NCI-H1694 (cell line): Measurements from ENCODE around the gene ATP8B1.
"Not testable (repeated sequence)": the region's sequence is repeated elsewhere in the genome, so short reads cannot be mapped to it uniquely, and the experiment has no call there.

Experiments used
- DNase-seq: peaks from one replicate; lab custom pipeline; 2025; lab: John Stamatoyannopoulos, UW

ATP8B1 gene

GRCh38 chr18:57803103-57803969 lies at the start of gene ATP8B1:
ATP8B1 (minus strand) TSS chr18:57803315; CDS start chr18:57731807, 71,508 bp downstream.
- DNase-seq: no peak

GRCh38 chr18:57850063-57850462 lies 46.9 kb upstream of the ATP8B1 start:
- DNase-seq: no peak

DNA sequence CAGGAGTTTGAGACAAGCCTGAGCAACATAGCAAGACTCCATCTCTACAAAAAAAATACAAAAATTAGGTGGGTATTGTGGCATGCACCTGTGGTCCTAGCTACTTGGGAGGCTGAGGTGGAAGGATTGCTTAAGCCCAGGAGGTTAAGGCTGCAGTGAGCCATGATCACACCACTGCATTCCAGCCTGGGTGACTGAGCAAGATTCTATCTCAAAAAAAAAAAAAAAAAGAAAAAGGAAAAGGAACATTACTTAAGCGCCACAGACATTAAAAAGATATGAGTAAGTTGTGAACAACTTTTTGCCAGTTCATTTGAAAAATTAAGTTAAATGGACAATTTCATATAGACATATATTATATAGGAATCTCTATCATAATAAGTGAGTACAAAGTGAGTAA lies 45.3 kb upstream of the ATP8B1 start:
- not testable (repeated sequence) for DNase-seq

DNA sequence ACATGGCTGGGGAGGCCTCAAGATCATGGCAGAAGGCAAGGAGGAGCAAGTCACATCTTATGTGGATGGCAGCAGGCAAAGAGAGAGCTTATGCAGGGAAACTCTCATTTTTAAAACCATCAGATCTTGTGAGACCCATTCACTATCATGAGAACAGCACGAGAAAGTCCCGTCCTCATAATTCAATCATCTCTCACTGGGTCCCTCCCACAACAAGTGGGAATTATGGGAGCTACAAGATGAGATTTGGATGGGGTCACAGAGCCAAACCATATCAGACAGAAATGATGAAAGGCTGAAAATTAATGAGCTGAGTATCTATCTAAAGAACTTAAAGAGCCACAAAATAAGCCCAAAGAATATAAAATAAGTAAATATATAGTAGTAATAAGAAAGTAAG lies 44.3 kb upstream of the ATP8B1 start:
- not testable (repeated sequence) for DNase-seq

DNA sequence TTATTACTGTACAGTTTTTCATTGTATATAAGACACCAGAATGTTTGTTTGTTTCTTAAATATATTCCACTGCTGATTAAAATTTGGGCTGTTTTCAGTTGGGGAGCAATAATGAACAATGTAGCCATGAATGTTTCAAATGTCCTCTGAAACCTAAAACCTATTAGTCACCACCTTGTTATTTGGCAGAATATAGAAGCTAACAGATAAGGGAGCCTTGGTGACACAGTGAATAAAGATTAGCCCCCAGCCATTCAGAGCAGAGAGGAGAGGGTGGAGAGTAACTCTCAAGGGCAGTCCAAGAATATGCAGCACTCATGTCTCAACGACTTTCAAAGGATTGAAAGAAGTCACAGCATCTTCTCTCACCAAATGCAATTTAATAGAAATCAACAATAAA lies 43.1 kb upstream of the ATP8B1 start:
- no peak for DNase-seq

- DNase-seq: no peak
Observed at GRCh38 chr18:57845605-57846074, 42.5 kb upstream of the ATP8B1 start.

GRCh38 chr18:57844319-57844718 lies 41.2 kb upstream of the ATP8B1 start:
- DNase-seq: no peak

DNA sequence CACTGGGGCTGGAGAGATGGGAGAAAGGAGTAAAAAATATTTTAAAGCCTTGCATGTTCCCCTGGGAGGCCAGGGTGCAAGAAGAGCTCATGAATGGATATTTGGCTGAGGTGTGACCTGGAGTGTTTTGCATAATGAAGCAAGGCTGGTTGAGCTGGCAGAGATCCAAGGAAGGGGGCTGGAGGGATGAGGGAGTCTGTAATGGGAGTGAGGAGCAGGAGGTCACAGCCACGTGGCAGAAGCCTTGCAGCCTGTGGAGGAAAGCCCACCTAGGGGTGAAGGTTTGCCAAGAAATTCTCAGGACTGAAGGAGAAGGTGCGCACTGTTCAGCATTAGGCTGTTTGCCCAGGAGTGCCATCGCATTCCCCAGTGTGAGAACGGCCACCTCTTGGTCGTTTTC lies 40.3 kb upstream of the ATP8B1 start:
- DNase-seq: no peak

DNA sequence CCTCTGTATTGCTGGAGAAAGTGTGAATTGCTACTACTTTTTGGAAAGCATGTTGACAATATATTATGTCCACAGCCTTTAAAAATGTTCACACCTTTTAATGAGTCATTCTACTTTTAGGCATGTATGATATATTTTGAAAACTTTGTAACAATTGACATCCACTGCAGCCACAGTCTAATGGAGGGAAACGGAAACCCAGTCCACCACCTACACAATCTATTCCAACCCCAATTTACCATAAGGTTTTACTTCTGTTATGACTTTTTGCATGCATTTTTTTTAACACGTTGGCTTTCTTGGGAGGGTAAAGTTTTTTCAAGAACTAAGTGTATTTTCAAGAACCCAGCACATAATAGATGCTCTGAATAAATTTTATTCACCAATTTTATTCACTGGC lies 38.5 kb upstream of the ATP8B1 start:
- DNase-seq: no peak

- no peak for DNase-seq
Observed at GRCh38 chr18:57839942-57840381, 36.8 kb upstream of the ATP8B1 start.

DNA sequence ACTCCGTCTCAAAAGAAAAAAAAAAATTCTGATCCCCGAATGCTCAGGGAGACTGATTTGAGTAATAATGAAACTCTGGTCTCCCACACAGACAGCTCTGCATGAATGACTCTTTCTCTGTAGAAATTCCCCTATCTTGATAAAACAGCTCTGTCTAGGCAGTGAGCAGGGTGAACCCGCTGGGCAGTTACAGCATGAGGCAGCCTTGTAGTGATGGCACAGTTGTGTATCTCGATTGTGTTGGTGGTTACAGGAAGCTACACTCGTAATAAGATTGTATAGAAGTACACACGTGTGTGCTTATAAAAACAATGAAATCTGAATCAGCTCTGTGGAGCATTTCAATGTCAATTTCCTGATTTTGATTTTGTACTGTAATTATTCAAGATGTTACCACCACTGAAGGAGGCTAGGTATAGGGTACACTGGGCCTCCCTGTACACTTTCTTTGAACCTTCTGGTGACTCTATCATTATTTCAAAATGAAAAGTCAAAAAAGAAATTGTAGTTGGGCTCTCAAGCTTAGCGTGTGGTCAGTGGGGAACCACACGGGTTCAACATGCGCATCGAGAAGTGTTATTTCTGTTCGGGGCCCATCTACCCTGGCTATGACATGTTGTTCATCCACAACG lies 34.9 kb upstream of the ATP8B1 start:
- DNase-seq: no peak

DNA sequence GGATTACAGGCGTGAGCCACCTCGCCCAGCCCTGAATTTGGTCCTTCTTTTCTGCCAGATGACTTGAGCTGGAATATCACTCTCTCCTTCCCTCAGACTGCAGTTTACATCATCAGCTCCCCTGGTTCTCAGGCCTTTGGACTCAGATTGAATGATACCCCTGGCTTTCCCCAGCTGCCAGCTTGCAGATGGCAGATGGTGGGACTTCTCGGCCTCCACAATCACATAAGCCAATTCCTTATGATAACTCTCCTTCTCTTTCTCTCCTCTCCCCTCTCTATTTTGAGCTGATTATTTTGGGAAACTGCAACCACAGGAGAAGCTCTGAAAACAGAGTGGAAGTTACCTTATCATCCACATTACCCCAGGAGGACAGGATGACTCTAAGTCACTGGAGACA lies 33.4 kb upstream of the ATP8B1 start:
- DNase-seq: peak; percentile 21

GRCh38 chr18:57835904-57836303 lies 32.8 kb upstream of the ATP8B1 start:
- DNase-seq: no peak

DNA sequence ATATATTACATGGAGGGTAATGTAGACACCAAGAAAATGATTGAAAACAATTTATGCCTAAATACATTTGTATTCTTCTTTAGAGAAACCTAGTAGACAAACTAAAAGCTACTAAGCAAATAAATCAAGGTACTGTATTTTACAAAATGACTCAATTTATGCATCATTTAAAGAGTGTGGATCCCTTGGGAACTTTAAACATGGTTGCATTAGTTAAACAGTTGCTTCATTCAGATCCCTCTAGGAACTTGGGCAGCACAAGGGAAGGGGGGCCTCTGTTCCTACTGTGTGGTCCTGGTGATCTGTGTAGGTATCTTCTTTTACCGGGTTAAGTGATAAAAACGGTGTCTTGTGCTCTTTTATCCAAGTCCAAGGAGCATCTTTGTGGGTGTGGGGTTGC lies 31.5 kb upstream of the ATP8B1 start:
- DNase-seq: no peak

DNA sequence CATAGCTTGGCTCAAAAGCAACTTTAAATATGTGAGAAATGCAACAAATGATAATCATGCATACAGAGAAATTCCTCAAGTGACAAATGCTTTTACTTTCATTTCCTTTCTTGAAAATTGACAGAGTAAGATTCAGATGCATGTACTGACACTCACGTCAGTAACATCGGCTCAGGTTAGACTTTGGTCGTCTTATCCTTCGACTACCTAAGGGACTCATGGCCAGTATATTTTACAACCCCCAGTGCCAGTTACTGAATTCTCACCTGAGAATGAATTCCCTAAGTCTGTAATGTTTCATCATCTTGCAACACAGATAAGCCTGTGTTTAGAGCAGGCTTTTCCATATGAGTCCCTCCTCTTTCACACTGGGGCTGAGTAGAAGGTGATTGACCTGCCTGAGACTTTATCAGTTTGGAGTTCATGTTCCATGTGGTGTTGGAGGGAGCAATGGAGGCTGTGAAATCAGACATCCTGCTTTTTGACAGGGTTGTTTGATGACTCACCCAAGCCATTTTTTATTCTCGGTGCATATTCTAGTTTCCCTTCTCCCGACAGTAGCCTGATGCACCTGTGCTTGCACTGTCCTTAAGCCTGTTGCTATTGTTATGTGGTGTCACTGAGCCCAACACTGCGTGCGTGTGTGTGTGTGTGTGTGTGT lies 30.5 kb upstream of the ATP8B1 start:
- no peak for DNase-seq

DNA sequence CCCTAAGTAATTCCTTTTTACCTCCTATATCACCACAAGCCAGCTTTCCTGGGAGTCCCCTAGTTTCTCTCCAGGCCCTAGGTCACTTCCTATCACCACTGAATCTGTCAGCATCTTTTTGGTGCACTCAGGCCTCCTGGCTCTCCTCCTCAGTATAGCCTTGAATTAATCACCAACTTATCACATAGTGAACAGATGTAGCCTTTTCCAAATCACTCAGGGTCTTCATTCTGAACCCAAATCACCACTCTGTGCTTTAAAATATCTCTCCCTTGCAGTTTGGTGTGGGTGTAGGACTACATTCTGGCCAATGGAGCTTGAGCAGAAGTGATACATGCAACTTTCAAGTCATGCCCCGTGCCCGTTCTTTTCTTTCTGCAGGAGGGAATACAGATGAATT lies 29.6 kb upstream of the ATP8B1 start:
- no peak for DNase-seq

- no peak for DNase-seq
Observed at GRCh38 chr18:57831597-57832377, 28.7 kb upstream of the ATP8B1 start.

- DNase-seq: no peak
Observed at GRCh38 chr18:57827646-57828045, 24.5 kb upstream of the ATP8B1 start.

GRCh38 chr18:57826252-57826651 lies 23.1 kb upstream of the ATP8B1 start:
- no peak for DNase-seq

- not testable (repeated sequence) for DNase-seq
Observed at GRCh38 chr18:57820583-57820982, 17.5 kb upstream of the ATP8B1 start.

GRCh38 chr18:57819671-57820460 lies 16.8 kb upstream of the ATP8B1 start:
- peak; percentile 46 for DNase-seq
